GM18507 (cell line): Measurements from ENCODE around the gene TRAF3IP1.
"Not testable (repeated sequence)": the region's sequence is repeated elsewhere in the genome, so short reads cannot be mapped to it uniquely, and the experiment has no call there.

ENCODE experiments used
- DNase-seq: peaks from one replicate; pipeline ENCODE4 v3.0.0; 2011; ENCODE audit warnings: low read depth; ENCODE audit not compliant: insufficient read length; ENCODE audit errors: extremely low spot score
- FAIRE-seq: peaks from 2 replicates; lab custom pipeline; 2011; peaks lifted over from hg19 to GRCh38; lab: Jason Lieb, UNC

TRAF3IP1 gene

GRCh38 chr2:238370094-238370822 is 49.9 kb downstream of the TRAF3IP1 start:
- FAIRE-seq (no peak), DNase-seq (no peak)

DNA sequence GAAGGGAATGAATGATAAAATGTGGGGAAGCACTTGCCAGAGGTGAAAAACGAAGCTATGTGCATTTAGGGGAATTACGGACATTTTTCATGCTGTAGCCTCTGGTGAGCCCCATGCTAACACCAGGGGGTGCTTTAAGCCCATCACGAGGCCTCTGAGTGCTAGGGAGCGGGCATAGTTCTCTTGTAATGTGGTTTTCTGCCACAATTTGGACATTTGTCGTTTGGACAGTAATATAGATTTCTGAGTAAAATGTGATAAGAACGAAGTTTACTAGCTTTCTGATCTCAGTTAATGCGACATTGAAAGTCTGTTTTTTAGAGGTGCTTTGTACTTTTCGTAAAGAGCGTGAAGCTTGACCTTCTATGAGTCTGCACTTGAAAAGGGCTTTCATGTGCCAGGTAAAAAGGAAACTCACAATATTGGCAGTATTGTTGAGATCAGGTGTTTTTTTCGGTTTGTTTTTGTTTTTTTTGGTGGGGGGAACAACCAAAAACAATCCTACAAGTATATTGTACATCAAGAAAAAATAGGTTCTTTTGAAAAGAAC is 50.6 kb downstream of the TRAF3IP1 start:
- DNase-seq: no peak
- peak; percentile 75 for FAIRE-seq

DNA sequence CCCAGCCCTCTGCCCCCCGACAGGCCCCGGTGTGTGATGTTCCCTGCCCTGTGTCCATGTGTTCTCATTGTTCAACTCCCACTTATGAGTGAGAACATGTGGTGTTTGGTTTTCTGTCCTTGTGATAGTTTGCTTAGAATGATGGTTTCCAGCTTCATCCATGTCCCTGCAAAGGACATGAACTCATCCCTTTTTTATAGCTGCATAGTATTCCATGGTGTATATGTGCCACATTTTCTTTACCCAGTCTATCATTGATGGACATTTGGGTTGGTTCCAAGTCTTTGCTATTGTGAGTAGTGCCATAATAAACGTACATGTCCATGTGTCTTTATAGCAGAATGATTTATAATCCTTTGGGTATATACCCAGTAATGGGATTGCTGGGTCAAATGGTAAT is 52.0 kb downstream of the TRAF3IP1 start:
- not testable (repeated sequence) for DNase-seq, FAIRE-seq

GRCh38 chr2:238376884-238377391 is 56.6 kb downstream of the TRAF3IP1 start:
- no peak for DNase-seq
- FAIRE-seq: no peak

DNA sequence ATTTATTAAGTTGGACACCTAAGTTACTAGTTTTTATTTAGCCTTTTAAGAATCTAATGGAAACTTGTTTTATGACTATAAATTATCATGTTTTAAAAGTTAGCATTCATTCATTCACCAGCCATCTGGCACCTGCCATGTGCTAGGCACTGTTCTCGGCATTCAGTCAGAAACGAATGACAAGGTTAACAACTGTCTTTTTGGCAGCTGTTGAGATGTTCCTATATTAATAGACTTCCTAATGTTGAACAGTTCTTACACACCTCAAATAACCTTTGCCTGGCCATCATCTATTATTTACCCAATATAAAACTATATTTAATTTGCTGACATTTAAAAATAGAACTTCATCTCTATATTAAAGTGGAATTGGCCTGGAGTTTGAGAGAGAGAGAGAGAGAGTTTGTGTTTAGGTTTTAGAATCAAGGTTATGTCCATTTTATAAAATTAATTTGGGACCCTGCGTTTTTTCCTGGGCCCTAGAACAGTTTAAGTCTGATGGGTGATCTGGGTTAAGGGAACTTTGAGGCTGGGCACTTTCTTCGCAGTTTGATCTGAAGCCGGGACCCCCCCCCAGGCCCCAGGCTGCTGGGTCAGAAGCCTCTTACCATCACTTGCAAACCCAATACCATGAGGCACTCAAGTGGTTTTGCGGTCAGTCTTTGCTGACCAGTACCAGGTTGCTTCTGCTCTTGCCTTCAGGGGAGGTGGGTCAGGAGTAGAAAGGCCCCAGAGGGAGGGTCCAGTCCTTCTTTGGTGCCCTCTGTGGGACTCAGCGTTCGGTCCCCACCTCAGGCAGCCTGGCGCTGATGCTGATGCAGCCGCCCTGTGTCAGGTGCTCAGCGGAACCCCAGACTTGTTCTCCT is 58.1 kb downstream of the TRAF3IP1 start:
- DNase-seq (no peak), FAIRE-seq (no peak)

- FAIRE-seq (no peak), DNase-seq (no peak)
Measured at GRCh38 chr2:238379096-238379810, 58.9 kb downstream of the TRAF3IP1 start.

DNA sequence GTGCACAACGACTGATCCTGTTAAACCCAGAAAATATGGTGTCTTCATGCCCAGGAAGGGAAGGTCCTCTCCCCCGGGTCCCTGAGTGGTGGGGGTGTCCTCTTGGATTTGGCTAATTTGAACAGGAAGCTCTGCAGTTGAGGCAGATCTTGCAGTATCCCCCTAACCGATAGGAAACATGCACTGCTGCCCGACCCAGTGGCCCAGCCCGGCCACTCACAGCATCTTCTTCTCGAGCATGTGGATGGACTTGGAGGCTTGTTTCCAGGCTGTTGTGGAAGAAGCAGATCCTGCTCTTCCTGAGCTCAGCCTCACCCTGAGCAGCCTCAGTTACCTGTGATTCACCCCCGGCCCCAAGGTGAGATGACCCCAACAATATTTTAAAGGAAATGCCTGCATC is 60.0 kb downstream of the TRAF3IP1 start:
- DNase-seq: no peak
- FAIRE-seq: no peak

GRCh38 chr2:238380785-238381184 is 60.5 kb downstream of the TRAF3IP1 start:
- FAIRE-seq: no peak
- no peak for DNase-seq

- DNase-seq: no peak
- no peak for FAIRE-seq
Measured at GRCh38 chr2:238381341-238382115, 61.2 kb downstream of the TRAF3IP1 start.

DNA sequence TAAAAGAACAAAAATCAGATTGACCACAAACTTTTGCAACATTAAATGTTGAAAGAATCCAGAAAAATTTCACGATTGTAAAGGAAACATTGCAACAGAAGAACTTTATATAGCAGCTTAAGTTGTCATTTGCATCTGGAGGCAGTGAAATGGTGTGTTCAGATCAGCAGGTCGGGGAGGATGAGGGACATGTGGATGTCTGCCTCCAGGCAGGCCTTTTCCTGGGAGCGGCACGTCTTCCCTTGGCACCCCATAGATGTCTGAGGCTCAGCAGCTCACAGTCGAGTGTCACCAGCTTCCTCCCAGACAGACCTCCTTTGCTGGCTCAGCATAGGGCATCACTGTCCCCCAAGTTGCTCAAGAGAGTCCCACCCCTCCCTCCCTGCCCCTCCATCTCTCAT is 62.1 kb downstream of the TRAF3IP1 start:
- FAIRE-seq: no peak
- no peak for DNase-seq

GRCh38 chr2:238383135-238383534 is 62.8 kb downstream of the TRAF3IP1 start:
- FAIRE-seq: no peak
- DNase-seq: no peak

DNA sequence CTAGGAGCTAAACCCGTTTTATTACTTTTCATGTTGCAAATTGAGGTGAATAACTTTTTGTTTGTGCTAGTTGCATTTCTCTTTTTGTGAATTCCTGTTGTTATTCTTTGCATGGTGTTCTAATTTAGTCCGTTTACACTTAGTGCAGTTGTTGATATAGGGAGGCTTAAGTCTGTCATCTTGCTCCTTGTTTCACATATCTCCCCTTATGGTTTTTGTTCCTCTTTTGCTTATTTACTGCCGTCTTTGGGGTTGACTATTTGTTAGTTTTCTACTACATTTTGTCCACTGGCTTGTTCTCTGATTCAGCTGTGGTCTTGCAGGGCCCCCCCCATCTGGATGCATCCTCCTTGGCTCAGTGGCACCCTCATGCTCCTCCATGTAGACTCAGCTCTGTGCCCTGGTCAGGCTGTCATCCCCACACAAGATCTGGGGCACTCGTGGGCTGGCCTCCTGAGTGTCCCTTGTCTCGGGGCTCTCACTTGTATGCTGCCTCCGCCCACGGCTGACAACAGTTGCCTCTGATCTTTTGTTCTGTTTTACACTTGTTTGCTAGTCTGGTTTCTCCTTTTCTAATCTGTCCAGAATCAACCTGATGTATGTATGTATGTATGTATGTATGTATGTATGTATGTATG is 63.5 kb downstream of the TRAF3IP1 start:
- FAIRE-seq: no peak
- DNase-seq: no peak

DNA sequence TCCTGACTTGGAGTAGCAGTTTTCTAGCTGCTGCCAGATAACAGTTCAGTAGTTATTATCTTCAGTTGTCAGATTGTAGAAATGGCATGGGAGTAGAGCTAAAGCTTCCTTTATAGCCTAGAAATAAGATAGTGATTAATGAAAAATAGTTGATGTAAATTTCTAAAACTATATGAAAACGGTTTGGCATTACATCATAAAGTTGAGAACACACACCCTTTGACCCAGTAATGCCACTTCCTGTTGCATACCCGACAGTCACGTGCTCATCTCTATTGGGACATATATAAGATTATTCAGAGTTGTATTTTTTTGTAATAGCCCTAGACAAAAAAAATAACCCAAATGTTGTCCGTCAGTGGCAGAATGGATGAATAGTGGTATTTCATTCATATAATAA is 67.0 kb downstream of the TRAF3IP1 start:
- no peak for FAIRE-seq
- DNase-seq: no peak

- FAIRE-seq: no peak
Measured at GRCh38 chr2:238388794-238389193, 68.5 kb downstream of the TRAF3IP1 start.

GRCh38 chr2:238389988-238390589 is 69.8 kb downstream of the TRAF3IP1 start:
- FAIRE-seq: no peak
- no peak for DNase-seq

More at GRCh38 chr2:238388794-238389193, 68.5 kb downstream of the TRAF3IP1 start:
- DNase-seq: no peak

DNA sequence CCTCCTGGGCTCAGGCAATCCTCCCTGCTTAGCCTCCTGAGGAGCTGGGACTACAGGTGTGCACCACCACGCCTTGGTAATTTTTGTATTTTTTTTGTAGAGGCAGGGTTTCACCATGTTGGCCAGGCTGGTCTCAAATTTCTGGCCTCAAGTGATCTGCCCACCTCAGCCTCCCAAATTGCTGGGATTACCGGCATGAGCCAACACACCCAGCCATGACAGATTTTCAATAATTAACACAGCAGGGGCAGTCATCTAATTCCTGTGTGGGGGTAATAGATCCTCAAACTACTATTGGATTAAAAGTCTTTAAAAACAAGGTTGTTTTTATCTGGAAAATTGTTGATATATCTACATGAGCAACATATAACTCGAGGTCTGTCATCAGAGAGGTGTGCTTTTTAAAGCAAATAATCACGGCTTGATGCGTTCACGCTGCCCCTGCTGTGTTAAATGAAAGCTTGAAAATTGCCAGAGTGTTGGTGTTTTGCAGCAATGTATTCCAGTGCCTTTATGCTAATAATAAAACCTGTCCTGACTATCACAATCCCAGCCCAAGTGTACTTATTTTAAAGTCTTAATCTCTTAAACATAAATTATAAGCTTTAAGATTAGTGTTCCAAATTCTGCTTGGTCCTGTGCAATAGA is 70.8 kb downstream of the TRAF3IP1 start:
- FAIRE-seq (no peak), DNase-seq (no peak)

- DNase-seq: no peak
- no peak for FAIRE-seq
Measured at GRCh38 chr2:238396663-238397062, 76.3 kb downstream of the TRAF3IP1 start.

GRCh38 chr2:238397356-238397755 is 77.0 kb downstream of the TRAF3IP1 start:
- FAIRE-seq: no peak

More at GRCh38 chr2:238397356-238397755, 77.0 kb downstream of the TRAF3IP1 start:
- no peak for DNase-seq
